Mucosa of gallbladder (tissue), 1 donor: ENCODE data around the gene SNORC. TPM values are rescaled to one million over a fixed set of nuclear protein-coding genes. Genes with fewer than 3 reads are reported as not detected.
"Not testable (repeated sequence)": the region's sequence is repeated elsewhere in the genome, so short reads cannot be mapped to it uniquely, and the experiment has no call there.

ENCODE experiments used
- DNase-seq: peaks from one replicate; pipeline ENCODE4 v3.0.0-alpha.2; 2020; ENCODE audit warnings: low spot score
- total RNA-seq: library from RNA; stranded (reverse); gene quantifications from one replicate; pipeline ENCODE4 v1.2.1, GENCODE V29; 2021
- donor health status: DM: no; HTN: no; CAD: no.

SNORC gene
- total RNA-seq, 1 donor from 2014 or later: 7.7 TPM

DNA sequence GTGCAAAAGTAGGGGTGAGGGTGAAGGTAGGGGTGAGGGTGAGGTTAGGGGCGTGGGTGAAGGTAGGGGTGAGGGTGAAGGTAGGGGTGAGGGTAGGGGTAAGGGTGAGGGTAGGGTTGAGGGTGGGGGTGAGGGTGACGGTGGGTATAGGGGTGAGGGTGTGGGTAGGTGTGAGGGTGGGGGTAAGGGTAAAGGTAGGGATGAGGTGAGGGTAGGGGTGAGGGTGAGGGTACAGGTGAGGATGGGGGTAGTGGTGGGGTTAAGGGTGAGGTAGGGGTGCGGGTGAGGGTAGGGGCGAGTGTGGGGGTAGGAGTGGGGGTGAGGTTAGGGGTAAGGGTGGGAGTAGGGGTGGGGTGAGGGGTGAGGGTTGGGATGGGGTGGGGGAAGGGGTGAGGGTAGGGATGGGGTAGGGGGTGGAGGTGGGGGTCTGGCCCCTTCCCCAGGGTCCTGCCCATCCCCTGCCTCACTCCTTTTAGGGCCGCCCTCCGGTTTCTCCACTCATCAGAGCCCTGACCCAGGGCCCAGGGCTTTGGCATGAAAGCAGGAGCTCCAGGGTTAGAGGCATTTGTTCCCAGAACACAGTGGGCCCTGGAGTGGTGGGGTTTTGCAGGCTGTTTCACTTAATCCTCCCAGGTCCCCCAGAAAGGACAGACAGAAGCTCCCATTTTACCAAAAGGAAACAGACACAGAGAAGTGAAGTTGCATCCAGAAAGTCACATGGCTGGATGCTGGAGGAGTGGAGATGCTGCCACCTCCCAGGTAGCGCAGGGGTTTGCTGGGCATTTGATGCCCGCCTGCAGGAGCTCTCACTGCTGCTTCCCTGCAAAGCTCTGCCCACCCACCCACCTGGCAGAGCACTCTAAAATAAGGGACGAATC is 26.9 kb downstream of the SNORC start:
- no peak for DNase-seq

DNA sequence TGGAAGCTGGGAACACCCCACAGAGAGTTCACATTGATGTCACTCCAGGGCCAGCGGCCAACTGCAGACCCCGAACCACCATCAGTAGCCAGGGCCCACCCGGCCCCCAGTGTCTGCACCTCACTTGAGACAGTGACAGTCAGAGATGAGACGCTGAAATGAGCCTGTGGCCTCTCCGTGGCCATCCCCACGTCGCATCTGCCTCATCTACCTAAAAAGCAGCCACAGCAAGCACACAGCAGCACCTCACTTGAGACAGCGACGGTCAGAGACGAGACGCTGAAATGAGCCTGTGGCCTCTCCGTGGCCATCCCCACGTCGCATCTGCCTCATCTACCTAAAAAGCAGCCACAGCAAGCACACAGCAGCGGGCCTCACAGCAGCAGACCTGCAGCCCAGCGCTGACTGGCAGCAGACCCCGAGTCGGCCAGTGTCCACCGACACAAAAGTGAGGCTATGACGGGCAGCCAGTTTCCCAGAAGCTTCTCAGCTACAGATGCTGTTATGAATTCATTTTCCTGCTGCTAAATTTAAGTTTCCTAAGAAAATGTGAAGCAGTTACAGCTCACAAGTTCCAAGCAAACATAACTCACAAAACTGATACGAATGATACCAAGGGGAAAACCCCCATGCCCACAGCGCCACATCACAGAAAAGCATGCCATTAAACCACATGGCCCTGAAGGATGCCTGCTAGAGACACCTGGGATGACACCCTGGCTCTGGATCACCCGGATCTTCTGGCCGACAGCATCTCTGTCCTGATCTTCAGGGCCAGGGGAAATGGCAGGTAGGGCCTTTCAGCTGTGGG is 27.7 kb downstream of the SNORC start:
- DNase-seq: no peak

DNA sequence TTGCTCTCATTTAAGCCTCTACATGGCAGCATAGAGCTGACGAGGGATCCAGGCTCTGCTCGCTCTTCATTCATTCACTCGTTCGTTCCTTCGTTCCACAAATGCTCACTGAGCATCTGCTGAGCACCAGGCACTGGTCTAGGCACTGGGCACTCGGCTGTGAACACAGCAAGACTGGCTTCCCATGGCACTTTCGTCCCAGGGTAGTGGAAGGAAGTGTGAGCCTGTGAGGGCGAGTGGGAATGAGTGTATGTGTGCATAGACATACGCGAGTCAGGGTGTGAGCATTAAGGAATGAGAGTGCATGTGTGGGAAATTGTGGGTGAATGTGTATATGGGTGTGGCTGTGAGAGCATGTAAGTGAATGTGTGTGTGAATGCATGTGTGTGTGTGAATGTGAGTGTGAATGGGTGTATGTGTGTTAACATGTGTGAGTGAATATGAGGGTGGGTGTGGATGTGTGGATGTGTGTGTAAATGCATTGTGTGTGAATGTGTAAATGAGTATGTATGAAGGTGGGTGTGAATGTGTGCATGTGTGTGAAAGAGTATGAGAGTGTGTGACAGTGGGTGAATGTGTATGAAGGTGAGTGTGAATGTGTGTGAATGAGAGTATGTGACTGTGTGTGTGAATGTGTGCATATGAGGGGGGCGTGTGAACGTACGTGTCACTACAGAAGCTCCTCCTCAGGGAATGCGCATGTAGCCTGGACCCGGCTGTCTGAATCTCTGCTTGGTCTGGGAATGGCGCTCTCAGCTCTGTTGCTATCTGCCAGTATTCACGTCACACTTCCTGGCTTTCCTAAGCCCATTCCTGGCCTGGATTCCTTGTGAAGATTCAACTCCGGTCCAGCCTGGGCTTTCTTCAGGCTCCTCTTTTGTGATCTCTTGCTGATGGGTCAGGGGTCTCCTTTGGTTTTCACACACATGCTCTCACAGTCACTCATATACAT is 28.8 kb downstream of the SNORC start:
- DNase-seq: no peak

DNA sequence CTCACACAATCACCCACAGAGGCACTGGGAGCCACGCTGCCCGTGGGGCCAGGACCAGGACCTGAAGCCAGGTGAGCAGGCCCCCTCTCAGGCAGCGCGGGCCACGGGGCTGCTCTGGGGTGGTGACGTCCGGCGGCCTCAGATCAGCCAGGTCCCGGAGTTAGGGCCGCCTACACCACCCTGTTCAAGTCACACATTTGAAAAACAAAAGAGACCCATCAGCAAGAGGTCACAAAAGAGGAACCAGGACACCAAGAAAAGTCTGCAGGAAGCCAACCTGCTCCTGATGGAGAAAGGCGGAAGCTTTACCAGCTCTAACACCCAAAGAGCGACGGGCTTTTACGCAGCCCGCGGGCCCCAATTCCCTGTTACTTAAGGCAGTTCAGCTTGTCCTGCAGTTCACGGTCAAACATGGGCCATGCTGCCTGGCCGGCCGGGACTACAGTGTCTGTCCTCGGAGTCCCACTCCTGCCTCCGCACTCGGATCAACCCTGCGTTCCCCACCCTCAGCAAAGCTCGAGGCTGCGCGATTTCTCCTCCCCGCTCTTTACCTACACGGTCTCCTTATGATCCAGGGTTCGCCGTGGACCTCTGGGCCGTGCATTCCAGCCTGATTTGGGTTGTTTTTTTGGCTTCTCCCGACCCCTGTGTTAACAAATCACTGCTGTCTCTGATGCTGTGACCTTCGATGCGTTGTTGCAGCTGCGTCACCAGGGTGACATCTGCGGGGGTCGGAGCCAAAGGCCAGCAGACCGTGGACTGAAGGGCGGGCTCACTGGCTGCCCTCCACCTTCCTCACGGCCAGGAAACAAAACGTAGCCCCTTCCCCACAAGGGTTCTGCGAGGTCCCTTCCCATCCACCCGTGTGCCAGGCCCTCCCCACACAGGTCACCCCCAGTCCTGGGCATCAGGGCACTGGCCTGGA is 31.0 kb downstream of the SNORC start:
- DNase-seq: no peak

DNA sequence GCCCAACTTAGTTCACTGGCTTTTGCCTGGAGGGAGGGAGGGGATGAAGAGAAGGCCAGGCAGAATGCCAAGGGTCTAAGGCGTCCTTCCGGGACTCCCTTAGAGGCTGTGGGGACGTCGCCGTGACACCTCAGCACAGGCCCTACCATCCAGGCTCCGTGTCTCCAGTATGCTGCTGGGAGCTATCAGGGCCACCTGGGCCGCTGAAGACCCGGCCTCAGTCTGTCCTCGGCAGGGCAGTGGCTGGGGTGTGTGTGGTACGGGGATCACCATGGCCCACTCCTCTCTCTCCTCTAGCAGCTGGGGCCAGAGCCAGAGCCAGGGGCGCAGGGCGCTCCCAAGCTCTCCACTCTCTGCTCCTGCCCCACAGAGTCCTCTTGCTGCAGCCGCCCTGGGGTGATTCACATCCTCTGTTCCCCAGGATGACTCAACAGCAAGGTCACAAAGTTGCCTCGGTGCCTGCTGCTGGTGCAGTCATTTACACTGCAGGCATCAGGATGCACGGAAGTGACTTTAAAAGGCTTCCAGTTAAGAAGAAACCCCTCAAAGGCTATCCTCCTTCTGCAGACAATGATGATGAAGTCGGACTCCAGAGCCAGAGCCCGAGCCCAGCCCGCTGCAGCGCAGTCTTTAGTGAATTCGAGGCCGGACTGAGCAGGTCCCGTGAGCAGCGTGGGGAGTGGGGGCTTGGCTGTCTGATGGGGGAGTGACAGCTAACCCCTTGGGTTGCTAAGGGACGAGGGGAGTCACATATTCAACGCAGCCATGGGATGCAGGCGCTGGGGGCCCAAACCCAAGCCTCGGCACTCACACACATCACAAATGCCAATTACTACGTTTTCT is 31.9 kb downstream of the SNORC start:
- no peak for DNase-seq

DNA sequence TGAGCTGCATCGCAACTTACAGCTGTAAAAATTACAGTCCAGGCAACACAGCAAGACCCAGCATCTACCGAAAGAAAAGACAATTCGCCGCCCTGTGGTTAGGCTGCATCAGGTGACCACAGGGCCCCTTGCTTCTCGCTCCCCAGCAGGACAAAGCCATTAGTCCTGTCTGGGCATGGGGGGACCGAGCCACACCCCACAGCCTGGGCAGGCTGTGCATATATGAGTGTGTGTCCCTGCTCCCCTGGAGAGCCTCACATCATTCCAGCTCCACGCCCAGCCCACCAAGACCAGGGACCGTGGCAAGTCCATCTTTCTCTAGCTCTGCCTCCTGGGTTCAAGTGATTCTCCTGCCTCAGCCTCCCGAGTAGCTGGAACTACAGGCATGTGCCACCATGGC is 33.9 kb downstream of the SNORC start:
- DNase-seq: no peak

DNA sequence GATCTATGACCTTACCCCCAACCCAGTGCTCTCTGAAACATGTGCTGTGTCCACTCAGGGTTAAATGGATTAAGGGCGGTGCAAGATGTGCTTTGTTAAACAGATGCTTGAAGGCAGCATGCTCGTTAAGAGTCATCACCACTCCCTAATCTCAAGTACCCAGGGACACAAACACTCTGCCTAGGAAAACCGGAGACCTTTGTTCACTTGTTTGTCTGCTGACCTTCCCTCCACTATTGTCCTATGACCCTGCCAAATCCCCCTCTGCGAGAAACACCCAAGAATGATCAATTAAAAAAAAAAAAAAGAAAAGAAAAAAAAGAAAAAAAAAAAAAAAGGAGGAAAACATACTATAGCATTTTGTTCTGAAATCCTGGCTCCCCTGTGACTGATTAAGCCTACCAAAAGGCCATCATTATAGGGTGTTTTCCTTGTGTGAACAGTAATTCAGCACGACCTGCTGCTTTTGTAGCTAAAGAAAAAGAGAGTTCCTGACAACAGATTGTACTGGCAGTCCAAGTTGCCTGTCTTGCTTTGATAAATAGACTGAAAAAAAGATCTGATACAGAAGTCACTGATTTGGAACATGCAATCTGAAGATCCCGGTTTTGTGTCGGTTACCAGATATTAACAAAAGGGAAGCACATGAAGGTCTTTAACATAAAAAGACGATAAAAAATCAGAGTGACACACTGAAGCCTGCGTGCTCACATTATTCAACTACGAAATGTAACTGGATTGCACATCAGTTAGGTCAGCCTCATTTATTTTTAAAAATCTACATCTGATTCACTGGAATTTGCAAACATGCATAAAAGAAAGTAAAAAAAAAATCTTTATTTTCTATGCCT is 37.0 kb downstream of the SNORC start:
- not testable (repeated sequence) for DNase-seq

DNA sequence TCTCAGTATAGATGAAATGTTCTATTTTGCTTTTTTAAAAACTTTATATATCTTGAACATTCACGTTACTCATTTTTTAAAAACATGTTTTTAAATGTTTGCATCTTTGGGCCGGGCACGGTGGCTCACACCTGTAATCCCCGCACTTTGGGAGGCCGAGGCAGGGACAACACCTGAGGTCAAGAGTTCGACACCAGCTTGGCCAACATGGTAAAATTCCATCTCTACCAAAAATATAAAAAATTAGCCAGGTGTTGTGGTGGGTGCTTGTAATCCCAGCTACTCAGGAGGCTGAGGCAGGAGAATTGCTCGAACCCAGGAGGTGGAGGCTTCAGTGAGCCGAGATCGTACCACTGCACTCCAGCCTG is 37.6 kb downstream of the SNORC start:
- DNase-seq: not testable (repeated sequence)

DNA sequence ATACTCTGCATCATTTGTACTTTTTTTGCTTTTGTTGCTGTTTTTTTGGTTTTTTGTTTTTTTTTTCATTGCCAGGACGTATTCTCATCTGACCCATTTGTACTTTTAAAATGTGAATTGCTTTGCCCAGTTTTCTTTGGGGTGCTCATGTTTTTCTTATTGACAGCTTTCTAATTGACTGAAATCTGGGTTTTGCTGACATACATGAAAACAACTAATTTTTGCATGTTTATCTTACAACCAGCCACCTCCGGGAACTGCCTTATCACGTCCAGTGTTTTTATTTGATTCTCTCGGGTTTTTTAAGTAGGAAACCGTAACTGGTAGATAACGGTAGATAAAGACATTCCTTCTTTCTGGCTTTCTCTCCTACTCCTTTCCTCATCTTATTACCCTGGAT is 38.6 kb downstream of the SNORC start:
- no peak for DNase-seq

DNA sequence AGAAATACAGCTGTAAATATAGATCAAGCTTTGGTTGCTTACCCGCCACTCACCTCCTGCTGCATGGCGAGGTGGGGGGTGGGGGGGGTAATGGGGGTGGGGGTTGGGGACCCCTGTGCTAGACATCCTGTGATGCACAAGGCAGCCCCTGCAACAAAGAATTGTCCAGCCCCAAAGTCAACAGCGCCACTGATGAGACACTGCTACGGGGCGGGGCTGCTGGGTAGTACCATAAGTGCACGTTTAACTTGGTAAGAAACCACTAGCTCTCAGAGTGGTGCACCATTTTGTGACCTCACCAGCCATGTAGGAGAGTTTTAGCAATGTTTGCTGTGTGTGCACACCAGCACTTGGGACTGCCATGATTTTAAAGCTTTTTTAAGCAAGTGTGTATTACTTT is 40.3 kb downstream of the SNORC start:
- no peak for DNase-seq

DNA sequence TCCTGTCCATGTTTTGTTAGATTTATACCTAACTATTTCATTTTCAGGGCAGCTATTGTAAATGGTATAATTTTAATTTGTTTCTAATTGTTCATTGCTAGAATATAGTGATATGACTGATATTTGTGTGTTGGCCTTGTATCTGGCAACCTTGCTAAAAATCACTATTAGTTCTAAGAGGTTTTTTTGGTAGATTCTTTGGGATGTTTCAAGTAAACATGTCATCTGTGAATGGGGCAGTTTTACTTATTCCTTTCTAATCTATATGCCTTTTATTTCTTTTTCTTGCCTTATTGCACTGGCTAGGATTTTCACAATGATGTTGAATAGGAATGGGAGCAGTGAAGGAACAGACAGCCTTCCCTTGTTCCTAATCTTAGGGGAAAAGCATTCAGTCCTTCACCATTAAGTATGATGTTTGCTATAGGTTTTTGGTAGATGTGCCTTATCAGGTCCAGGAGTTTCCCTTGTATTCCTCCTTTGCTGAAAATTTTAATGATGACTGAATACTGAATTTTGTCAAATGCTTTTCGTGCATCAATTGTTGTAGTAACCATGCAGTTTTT is 41.7 kb downstream of the SNORC start:
- no peak for DNase-seq

DNA sequence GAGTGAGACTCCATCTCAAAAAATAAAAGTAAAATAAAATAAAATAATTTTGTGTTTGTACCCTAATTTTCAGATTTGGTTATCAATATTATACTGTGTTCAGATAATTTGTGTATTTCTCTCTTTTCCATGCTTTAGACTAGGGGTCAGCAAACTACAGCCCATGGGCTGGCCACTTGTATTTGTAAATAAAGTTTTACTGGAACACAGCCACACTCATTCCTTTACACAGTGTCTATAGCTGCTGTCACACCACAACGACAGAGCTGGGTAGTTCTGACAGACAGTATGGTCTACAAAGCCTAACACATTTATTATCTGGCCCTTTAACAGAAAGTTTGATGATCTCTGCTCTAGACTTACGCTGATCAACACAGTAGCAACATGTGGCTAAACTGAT is 43.8 kb downstream of the SNORC start:
- DNase-seq: no peak

DNA sequence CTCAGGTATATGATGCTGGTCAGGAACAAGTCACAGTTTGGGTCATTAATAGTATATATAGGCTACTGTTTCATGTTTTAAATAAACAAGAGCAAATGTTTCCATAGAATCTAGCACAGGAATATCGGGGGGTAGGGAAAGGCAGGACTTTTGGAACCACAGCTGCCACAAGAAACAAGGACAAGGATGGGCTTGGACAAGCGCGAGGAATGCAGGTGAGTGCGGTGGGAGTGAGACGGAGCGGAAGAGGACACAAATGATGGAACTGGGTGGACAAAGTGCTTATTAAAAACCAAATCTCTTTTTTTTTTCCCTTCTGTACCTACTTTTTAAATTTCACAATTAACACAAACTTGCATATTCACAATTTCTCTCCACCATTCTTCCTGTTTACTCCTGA is 49.1 kb downstream of the SNORC start:
- no peak for DNase-seq

DNA sequence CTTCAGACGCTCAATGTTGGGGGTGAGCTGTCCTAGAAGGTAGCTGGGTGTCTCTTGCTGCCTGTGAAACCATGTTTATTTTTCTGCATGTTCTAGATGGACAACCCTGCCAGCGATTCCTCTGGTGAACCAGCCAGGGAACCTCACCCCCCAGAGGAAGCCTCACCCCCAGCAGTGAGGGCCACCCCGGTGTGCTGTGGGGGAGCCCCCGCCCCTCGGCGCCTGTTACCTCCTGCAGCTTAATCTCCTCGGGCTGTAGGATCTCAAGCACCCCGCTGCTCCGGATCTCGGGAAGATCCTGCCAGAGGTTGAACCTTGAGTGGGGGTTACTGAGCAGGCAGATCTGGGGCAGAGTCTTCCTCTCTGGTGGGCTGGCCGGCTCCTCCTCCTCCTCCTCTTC is 50.0 kb downstream of the SNORC start:
- DNase-seq: no peak

DNA sequence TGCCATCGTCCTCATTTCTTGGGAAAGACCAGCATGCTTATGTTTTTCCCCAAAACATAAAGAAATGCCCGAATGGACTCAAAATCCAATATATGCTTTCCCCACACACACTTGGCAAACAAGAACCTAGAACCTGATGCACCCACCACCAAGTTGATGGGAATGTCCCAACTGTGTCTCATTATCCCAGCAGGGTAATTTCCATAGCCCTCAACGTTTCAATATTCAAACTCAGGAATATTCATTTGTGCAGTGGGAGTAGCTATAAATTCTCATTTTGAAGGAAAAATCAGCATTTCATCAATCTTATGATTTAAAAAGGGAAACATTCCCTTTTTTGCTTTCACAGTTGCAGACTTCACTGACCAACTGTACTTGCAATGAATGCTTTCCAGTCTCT is 50.7 kb downstream of the SNORC start:
- DNase-seq: no peak

DNA sequence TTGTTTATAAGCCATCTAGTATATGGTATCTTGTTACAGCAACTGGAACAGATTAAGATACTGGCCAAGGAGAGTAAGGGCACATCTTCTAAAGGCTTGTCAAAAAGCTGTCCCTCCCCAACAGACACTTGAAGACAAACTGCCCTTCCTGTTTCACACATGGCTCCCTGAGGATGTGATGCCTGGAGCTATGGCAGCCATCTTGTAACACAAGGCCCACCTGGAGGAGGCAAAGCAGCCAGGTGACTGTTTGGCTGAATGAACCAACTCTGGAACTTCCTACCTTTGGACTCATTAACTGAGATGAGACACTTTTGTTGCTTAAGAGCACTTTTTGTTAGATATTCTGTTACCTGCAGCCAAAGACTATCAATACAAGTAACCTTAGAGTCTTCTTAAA is 54.4 kb downstream of the SNORC start:
- DNase-seq: no peak

DNA sequence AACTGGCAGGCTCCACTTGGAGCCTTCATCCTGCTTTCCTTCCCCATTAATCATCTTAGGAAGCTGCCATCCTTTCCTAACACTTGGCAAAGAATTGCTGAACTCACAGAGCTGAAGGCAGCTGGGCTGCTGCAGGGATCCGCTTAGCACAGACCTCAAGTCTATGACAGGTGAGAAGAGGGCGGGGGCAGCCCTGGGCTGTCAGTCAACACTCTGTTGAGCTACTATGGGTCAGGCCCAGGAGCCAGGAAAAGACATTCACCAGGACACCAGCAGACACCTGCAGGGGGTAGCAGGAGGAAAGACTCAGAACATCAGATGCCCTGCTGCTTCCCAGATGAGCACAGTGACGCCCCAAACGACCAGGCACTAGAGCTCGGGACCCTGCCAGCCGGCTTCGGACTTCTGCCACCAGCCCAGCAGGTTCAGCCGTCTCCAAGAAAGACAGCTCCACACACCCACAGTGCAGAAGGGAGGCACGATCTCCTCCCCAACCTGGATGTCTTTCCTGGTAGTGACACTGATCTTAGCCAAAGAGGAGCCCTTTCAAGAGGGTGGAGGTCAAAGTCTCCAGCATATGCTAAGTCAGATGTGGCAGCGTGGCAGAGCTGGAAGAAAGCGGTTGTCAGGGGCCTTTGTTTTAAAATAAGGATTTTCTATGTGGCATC is 55.2 kb downstream of the SNORC start:
- no peak for DNase-seq

DNA sequence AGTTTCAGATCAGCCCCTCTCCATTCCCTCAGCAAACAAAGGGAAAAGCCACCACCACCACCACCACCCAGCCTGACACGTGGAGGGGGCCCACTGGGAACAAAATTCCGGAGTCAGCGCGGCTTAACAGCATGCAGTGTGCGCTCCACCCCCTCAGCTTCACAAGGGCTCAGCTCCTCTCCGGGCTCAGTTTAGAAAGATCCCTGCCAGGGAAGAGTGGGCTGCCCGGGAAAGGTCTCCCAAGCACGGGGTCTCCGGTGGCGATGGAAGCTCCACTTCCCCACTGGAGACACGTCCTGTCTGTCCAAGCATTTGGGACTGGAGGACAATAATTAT is 55.7 kb downstream of the SNORC start:
- no peak for DNase-seq
